ENCODE measurements around the gene CNGA2. TPM values are rescaled to one million over a fixed set of nuclear protein-coding genes. Genes with fewer than 3 reads are reported as not detected.

Gene CNGA2
- total RNA-seq, 4 donors from 2014 or later, result not detected

DNA sequence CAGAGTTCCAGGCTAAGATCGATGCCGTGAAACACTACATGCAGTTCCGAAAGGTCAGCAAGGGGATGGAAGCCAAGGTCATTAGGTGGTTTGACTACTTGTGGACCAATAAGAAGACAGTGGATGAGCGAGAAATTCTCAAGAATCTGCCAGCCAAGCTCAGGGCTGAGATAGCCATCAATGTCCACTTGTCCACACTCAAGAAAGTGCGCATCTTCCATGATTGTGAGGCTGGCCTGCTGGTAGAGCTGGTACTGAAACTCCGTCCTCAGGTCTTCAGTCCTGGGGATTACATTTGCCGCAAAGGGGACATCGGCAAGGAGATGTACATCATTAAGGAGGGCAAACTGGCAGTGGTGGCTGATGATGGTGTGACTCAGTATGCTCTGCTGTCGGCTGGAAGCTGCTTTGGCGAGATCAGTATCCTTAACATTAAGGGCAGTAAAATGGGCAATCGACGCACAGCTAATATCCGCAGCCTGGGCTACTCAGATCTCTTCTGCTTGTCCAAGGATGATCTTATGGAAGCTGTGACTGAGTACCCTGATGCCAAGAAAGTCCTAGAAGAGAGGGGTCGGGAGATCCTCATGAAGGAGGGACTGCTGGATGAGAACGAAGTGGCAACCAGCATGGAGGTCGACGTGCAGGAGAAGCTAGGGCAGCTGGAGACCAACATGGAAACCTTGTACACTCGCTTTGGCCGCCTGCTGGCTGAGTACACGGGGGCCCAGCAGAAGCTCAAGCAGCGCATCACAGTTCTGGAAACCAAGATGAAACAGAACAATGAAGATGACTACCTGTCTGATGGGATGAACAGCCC lies 9.3 kb downstream of the CNGA2 start:
- no peak for ATAC-seq
- Histone ChIP-seq H3K36me3 (no peaks in the 10 kb centered on the region), H3K4me3 (no peak overlapping the region), H3K27me3 (no peaks in the 10 kb centered on the region), H3K9me3 (no peaks in the 10 kb centered on the region), H3K27ac (no peak overlapping the region), H3K4me1 (no peaks in the 10 kb centered on the region)
- TF ChIP-seq CTCF (IDR thresholded peaks at IDR 0.05), result no peak
- 87 to 93% methylated on average over 6 to 17 of the region's 21 CpGs for WGBS, 2 donors (ENCODE audit: low coverage in 1 of 2)

DNA sequence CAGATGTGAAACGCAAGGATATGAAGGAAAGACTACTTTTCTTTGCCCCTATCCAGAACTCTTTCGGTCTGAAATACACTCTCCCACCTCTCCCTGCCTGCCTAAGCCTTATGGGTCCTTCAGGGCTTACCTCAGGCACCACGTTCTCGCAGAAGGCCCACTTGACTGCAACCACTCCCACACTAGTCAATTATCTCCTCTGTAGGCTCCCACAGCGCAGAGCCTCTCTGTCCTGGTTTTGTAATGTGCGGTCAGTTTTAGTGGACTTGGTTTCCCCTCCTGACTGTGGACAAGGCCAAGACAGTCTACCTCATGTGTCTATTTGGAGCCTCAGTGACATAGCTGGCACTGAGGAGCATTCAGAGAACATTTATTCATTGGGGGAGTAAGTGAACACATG lies 11.1 kb downstream of the CNGA2 start:
- peaks cover 6% of the 10 kb centered on the region for H3K27me3 ChIP-seq
- no peaks in the 10 kb centered on the region for H3K4me1 ChIP-seq
- no peak overlapping the region for H3K4me3 ChIP-seq
- 82 to 88% methylated on average over 3 to 4 of the region's 6 CpGs for WGBS, 2 donors (ENCODE audit: low coverage in 1 of 2)
- TF ChIP-seq EP300 (IDR thresholded peaks at IDR 0.05) (no peak), POLR2A (IDR thresholded peaks at IDR 0.05) (no peak), POLR2AphosphoS5 (IDR thresholded peaks at IDR 0.05) (no peak), CTCF (IDR thresholded peaks at IDR 0.05) (no peak)
- ATAC-seq, result no peak
- no peak overlapping the region for H3K27ac ChIP-seq
- no peaks in the 10 kb centered on the region for H3K9me3 ChIP-seq
- no peaks in the 10 kb centered on the region for H3K36me3 ChIP-seq

- H3K27ac ChIP-seq, result no peak overlapping the region
- H3K27me3 ChIP-seq, result peaks cover 6% of the 10 kb centered on the region
- H3K4me3 ChIP-seq, result no peak overlapping the region
- TF ChIP-seq POLR2A (IDR thresholded peaks at IDR 0.05), result no peak
- no peak for TF ChIP-seq POLR2AphosphoS5 (IDR thresholded peaks at IDR 0.05)
- TF ChIP-seq EP300 (IDR thresholded peaks at IDR 0.05), result no peak
- TF ChIP-seq CTCF (IDR thresholded peaks at IDR 0.05), result no peak
- H3K4me1 ChIP-seq, result no peaks in the 10 kb centered on the region
- H3K9me3 ChIP-seq, result no peaks in the 10 kb centered on the region
- ATAC-seq, result no peak
- H3K36me3 ChIP-seq, result no peaks in the 10 kb centered on the region
- 52 to 65% methylated on average over 2 of the region's 2 CpGs for WGBS, 2 donors (ENCODE audit: low coverage in 1 of 2)
Observed at GRCh38 chrX:151746502-151746901, 12.0 kb downstream of the CNGA2 start.

- 86 to 100% methylated on average over 1 of the region's 5 CpGs for WGBS, 2 donors (ENCODE audit: low coverage in 1 of 2)
- peaks cover 6% of the 10 kb centered on the region for H3K27me3 ChIP-seq
- H3K4me3 ChIP-seq, result no peak overlapping the region
- H3K36me3 ChIP-seq, result no peaks in the 10 kb centered on the region
- no peaks in the 10 kb centered on the region for H3K9me3 ChIP-seq
- no peaks in the 10 kb centered on the region for H3K4me1 ChIP-seq
- H3K27ac ChIP-seq, result no peak overlapping the region
- TF ChIP-seq POLR2A (IDR thresholded peaks at IDR 0.05) (no peak), CTCF (IDR thresholded peaks at IDR 0.05) (no peak), POLR2AphosphoS5 (IDR thresholded peaks at IDR 0.05) (no peak), EP300 (IDR thresholded peaks at IDR 0.05) (no peak)
- no peak for ATAC-seq
Observed at GRCh38 chrX:151750511-151750910, 16.0 kb downstream of the CNGA2 start.

DNA sequence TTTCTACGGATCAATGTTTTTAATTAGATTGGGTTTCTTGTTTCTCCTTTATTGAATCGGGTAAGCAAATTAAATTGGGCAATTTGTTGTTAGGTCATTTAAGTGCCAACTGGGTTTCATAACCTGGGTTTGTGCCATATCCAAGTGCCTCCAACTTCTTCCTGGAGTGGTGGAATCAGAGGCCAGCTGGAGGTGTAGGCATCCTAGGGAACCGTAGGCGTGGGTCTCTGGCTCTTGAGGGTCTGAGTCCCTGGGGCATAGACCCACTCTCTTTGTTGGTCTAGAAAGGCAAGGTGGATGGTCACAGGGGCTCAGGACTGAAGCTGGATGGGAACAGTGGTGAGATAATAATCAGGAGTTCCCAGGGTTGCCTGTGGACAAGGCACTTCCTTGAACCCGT lies 18.3 kb downstream of the CNGA2 start:
- Histone ChIP-seq H3K36me3 (no peaks in the 10 kb centered on the region), H3K4me1 (no peaks in the 10 kb centered on the region), H3K9me3 (no peaks in the 10 kb centered on the region), H3K4me3 (no peak overlapping the region), H3K27me3 (peaks cover 6% of the 10 kb centered on the region), H3K27ac (no peak overlapping the region)
- TF ChIP-seq EP300 (IDR thresholded peaks at IDR 0.05) (no peak), POLR2A (IDR thresholded peaks at IDR 0.05) (no peak), CTCF (IDR thresholded peaks at IDR 0.05) (no peak), POLR2AphosphoS5 (IDR thresholded peaks at IDR 0.05) (no peak)
- no peak for ATAC-seq
- 67 to 93% methylated on average over 1 to 2 of the region's 5 CpGs for WGBS, 2 donors (ENCODE audit: low coverage in 1 of 2)

All from gastroesophageal sphincter (tissue), 4 donors.